Right cardiac atrium (tissue), 5 donors: ENCODE data around the gene FAM98C. TPM values are rescaled to one million over a fixed set of nuclear protein-coding genes. Genes with fewer than 3 reads are reported as not detected.
"Not testable (repeated sequence)": the region's sequence is repeated elsewhere in the genome, so short reads cannot be mapped to it uniquely, and the experiment has no call there.

Source experiments
- ATAC-seq, 2 donors: fragments of 200-7000 bp; cut with Tn5 transposase; one replicate each; pipeline versions ENCODE4 v1.8.0 to v1.9.1; 2020; ENCODE audit warnings: moderate library complexity in 2 of 2, mild to moderate bottlenecking in 1 of 2
- DNase-seq, 3 donors: peaks; one replicate each; pipeline ENCODE4 v3.0.0-alpha.2; 2020
- H3K27ac ChIP-seq: one replicate; pipeline ENCODE4 v1.5.1; 2013; ENCODE audit warnings: mild to moderate bottlenecking, low read length, control low read depth, moderate library complexity
- H3K27me3 ChIP-seq: one replicate; pipeline ENCODE4 v1.6.1; 2013; ENCODE audit not compliant: control insufficient read depth, insufficient read depth
- H3K4me1 ChIP-seq: one replicate; pipeline ENCODE4 v1.6.1; 2013; ENCODE audit warnings: low read length; ENCODE audit not compliant: control insufficient read depth, insufficient read depth
- H3K4me3 ChIP-seq: one replicate; pipeline ENCODE4 v1.5.1; 2013; ENCODE audit warnings: low read length, control low read depth
- H3K9me3 ChIP-seq: one replicate; pipeline ENCODE4 v1.6.1; 2013; ENCODE audit warnings: low read length; ENCODE audit not compliant: control insufficient read depth
- WGBS: extraction: QIAGEN DNeasy Blood & Tissue Kit; methylation state at CpG from one replicate; pipeline ENCODE4 v1.1.7; 2013; 5-methylcytosine and 5-hydroxymethylcytosine counted together
- intact Hi-C, 4 donors: fragments of 100-400 bp; cut with DNase I; formaldehyde crosslinking; loops; one replicate each; pipeline versions ENCODE4 v1.11.0 to v1.14.0; 2022 to 2023
- polyA plus RNA-seq: library from polyadenylated mRNA; stranded (reverse); fragments of 200-250 nt; gene quantifications from one replicate; pipeline ENCODE4 v1.2.3, GENCODE V29; 2013
- total RNA-seq, 4 donors: library from RNA; stranded (reverse); fragmentation: NEBNext Ultra II Directional; extraction: Animal tissue kit (Norgen Biotek cat#: 25700); gene quantifications; one replicate each; pipeline ENCODE4 v1.2.1, GENCODE V29; 2021
- donor health status: healthy with polysubstance abuse.
- donor health status: DM: no; HTN: yes; CAD: no.
- donor health status: DM: no; HTN: no; CAD: no.
- donor health status: DM: no; HTN: yes; CAD: no; lungs with severe emphysema.
- donor health status: DM: yes; HTN: yes; CAD: no.

FAM98C gene
- total and polyA plus RNA-seq, 5 donors: 10.3 to 16.7 (median 11.6) TPM

GRCh38 chr19:38362946-38363688 is 39.8 kb upstream of the FAM98C start:
- intact Hi-C loops, H3K4me3 ChIP-seq, H3K27ac ChIP-seq: not testable (repeated sequence)

DNA sequence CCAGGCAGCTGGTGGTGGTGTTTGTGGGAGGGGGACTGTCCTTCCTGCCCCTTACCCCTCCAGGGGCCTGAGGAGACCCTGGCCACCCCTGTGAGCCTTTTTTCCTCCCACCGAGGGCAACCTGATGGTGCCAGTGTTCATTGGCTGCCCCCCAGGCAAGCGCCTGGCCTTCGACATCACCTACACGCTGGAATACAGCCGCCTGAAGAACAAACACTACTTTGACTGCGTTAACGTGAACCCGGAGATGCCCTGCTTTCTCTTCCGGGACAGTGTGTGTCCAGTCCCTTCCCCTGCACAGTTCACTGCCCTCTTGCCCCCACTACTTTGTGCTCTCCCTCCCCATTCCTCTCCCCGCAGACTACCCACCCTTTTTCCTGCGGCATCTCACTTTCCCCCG is 35.9 kb upstream of the FAM98C start:
- ATAC-seq (no peak), DNase-seq (no peak)
- Histone ChIP-seq H3K27me3 (no peaks in the 10 kb centered on the region), H3K4me1 (no peaks in the 10 kb centered on the region), H3K27ac (no peak overlapping the region), H3K9me3 (no peaks in the 10 kb centered on the region), H3K4me3 (no peak overlapping the region)
- intact Hi-C loops: no loop called here
- whole genome bisulfite sequencing: 80% methylated on average over 12 of the region's 12 CpGs

More at GRCh38 chr19:38362946-38363688, 39.8 kb upstream of the FAM98C start:
- H3K9me3 ChIP-seq, DNase-seq, H3K4me1 ChIP-seq, ATAC-seq, H3K27me3 ChIP-seq: not testable (repeated sequence)
- WGBS: 86% methylated on average over 15 of the region's 16 CpGs

- Histone ChIP-seq H3K9me3 (no peaks in the 10 kb centered on the region), H3K4me1 (no peaks in the 10 kb centered on the region), H3K27me3 (no peaks in the 10 kb centered on the region), H3K27ac (no peak overlapping the region), H3K4me3 (no peak overlapping the region)
- 85% methylated on average over 2 of the region's 2 CpGs for WGBS
- intact Hi-C loops: no loop called here
- ATAC-seq (no peak), DNase-seq (no peak)
Measured at GRCh38 chr19:38369584-38369983, 33.3 kb upstream of the FAM98C start.

GRCh38 chr19:38370299-38370698 is 32.6 kb upstream of the FAM98C start:
- no peaks in the 10 kb centered on the region for H3K27me3 ChIP-seq
- no peak overlapping the region for H3K27ac ChIP-seq
- H3K4me1 ChIP-seq: no peaks in the 10 kb centered on the region
- intact Hi-C loops: loop anchor here in 2 of 4 donors (5.0 kb wide), 1 partner anchor 33 kb away; the partner anchor contains the start of gene CATSPERG (in 2 of the 2)
- no peak overlapping the region for H3K4me3 ChIP-seq
- H3K9me3 ChIP-seq: no peaks in the 10 kb centered on the region
- DNase-seq: no peak
- ATAC-seq: no peak
- WGBS: 59% methylated on average over 12 of the region's 12 CpGs

GRCh38 chr19:38371081-38371480 is 31.8 kb upstream of the FAM98C start:
- ATAC-seq (no peak), DNase-seq (no peak)
- H3K4me1 ChIP-seq: peaks cover 3% of the 10 kb centered on the region
- no peak overlapping the region for H3K27ac ChIP-seq
- no peak overlapping the region for H3K4me3 ChIP-seq
- intact Hi-C loops: loop anchor here in 2 of 4 donors (5.0 kb wide), 1 partner anchor 34 kb away; the partner anchor contains the start of gene CATSPERG (in 2 of the 2)
- no peaks in the 10 kb centered on the region for H3K9me3 ChIP-seq
- H3K27me3 ChIP-seq: no peaks in the 10 kb centered on the region
- 81% methylated on average over 6 of the region's 6 CpGs for WGBS

DNA sequence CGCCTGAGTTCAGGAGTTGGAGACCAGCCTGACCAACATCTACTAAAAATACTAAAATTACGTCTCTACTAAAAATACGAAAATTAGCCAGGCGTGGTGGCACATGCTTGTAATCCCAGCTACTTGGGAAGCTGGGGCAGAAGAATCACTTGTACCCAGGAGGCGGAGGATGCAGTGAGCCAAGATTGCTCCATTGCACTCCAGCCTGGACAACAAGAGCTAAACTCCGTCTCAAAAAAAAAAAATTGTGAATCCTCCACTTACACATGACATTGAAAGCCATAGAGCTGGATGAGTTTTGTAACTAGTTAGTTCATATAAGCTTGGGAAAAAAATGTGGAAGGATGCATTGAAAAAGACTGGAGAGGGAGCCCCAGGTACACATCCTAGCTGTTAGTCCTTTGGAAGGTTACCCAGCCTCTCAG is 29.0 kb upstream of the FAM98C start:
- no peak for ATAC-seq
- peak in 1 of 3 donors; percentile 48 for DNase-seq
- intact Hi-C loops: loop anchor here in 2 of 4 donors (5.0 kb wide), 1 partner anchor 37 kb away; the partner anchor contains the start of gene CATSPERG (in 2 of the 2)
- no peaks in the 10 kb centered on the region for H3K9me3 ChIP-seq
- peak overlapping the region; percentile 31 for H3K4me3 ChIP-seq
- H3K27me3 ChIP-seq: no peaks in the 10 kb centered on the region
- H3K27ac ChIP-seq: peak overlapping the region; percentile 16
- H3K4me1 ChIP-seq: peaks cover 5% of the 10 kb centered on the region
- WGBS: 69% methylated on average over 6 of the region's 6 CpGs

DNA sequence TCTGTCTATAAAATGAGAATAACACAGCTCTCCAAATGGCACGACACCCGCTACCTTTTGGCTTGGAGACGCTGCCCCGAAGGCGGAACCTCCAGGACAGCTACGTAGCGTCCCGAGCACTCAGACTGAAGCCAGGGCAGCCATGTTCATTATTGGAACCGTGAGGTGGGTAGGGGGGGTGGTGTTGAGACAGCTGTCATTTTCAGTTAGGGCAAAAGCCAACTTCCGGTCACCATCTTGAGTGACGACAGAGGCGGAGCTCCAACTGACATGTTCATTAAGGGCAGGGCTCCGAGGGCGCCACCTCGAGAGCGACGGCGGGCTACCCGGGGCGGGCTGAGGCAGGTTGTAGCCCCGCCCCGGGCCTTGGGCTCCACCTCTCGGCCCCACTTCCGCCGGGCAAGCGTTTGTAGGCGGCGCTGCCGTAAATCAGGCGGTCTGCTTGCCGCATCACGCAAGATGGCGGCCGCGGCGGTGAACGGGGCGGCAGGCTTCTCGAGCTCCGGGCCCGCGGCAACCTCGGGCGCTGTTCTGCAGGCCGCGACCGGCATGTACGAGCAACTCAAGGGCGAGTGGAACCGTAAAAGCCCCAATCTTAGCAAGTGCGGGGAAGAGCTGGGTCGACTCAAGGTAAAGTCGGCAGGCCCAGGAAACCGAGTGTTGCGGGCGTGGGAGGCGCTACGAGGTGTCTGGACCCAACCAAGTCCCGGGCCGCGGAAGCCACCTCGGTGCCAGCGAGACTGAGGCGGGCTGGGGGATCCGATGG is 28.4 kb upstream of the FAM98C start, which contains the start of gene PSMD8:
PSMD8 (plus strand) TSS at position 240 of the 766 bp plus-strand sequence; CDS start at position 271, 31 bp downstream.
- Histone ChIP-seq H3K4me1 (peaks cover 5% of the 10 kb centered on the region), H3K27me3 (no peaks in the 10 kb centered on the region), H3K9me3 (no peaks in the 10 kb centered on the region), H3K27ac (peak within 1 kb of the TSS; percentile 95), H3K4me3 (peak within 1 kb of the TSS; percentile 85)
- ATAC-seq (peak; percentile 98 to 99), DNase-seq (peak; percentile 99 to 100 (median 99))
- WGBS: 1% methylated on average over 65 of the region's 65 CpGs
- intact Hi-C loops: loop anchor here in 2 of 4 donors (5.0 kb wide), 1 partner anchor 37 kb away; the partner anchor contains the start of gene CATSPERG (in 2 of the 2)

DNA sequence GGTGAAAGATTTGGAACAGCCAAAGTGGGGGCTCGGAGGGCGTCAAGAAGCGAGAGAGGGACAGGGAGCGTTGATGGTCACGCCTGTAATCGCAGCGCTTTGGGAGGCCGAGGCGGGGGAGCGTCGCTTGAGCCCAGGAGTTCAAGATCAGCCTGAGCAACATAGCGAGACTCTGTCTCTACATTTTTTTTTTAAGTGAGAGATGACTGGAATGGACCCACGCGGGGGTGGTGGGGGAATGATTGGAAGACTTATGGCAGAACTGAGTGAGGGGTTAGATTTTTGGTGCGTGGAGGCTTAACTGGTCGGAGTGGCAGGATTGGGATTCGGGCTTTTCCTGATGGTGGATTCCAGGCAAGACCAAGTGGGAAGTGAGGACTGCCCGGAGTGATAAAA is 27.8 kb upstream of the FAM98C start:
- ATAC-seq: no peak
- Histone ChIP-seq H3K27me3 (no peaks in the 10 kb centered on the region), H3K9me3 (no peaks in the 10 kb centered on the region), H3K27ac (peak overlapping the region; percentile 95), H3K4me1 (peaks cover 5% of the 10 kb centered on the region), H3K4me3 (peak overlapping the region; percentile 85)
- intact Hi-C loops: no loop called here
- under 1% methylated on average over 18 of the region's 18 CpGs for WGBS
- DNase-seq: no peak

DNA sequence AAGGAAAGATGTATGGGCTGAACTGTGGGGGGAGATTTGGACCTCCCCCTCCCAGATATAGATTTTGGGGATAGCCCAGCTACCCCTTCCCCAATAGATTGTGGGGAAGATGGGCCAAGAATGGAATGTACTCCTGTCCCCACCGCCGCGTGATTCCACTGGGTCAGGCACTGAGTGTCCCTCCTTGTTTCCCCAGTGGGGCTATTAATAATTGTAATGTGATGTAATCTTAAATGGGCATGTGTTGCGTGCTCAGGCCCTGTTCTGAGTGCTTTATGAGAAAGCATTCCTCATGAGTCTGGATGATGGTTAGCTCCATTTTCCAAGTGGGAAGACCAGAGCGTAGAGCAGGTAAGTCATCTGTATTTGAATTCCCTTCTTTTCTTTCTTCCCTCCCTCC is 27.1 kb upstream of the FAM98C start:
- H3K4me1 ChIP-seq: peaks cover 5% of the 10 kb centered on the region
- DNase-seq: peak in 1 of 3 donors; percentile 67
- H3K27me3 ChIP-seq: no peaks in the 10 kb centered on the region
- WGBS: 58% methylated on average over 5 of the region's 5 CpGs
- no peaks in the 10 kb centered on the region for H3K9me3 ChIP-seq
- ATAC-seq: peak in 1 of 2 donors; percentile 3
- peak overlapping the region; percentile 85 for H3K4me3 ChIP-seq
- intact Hi-C loops: no loop called here
- peak overlapping the region; percentile 95 for H3K27ac ChIP-seq

DNA sequence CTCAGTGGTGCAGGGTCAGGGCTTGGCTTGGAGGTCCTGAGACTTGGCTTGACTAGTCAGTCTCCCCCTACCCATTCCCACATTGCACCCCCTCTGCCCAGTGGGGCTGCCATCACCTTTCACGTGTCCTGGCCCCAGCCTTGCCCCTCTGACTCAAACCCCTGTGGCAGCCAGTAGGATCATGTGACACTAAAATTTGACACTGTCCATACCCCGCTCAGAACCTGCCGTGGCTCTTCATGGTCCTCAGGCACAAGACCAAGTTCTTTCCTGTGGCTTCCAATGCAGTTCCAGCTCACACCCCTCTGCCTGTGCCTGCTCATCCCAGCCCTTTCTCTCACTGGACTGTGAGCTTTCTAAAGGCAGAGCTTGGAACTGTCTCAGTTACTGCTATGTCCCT is 26.3 kb upstream of the FAM98C start:
- H3K27me3 ChIP-seq: no peaks in the 10 kb centered on the region
- H3K4me3 ChIP-seq: no peak overlapping the region
- DNase-seq (no peak), ATAC-seq (no peak)
- peaks cover 5% of the 10 kb centered on the region for H3K4me1 ChIP-seq
- no peaks in the 10 kb centered on the region for H3K9me3 ChIP-seq
- intact Hi-C loops: no loop called here
- peak overlapping the region; percentile 31 for H3K27ac ChIP-seq
- WGBS: 71% methylated on average over 3 of the region's 3 CpGs

DNA sequence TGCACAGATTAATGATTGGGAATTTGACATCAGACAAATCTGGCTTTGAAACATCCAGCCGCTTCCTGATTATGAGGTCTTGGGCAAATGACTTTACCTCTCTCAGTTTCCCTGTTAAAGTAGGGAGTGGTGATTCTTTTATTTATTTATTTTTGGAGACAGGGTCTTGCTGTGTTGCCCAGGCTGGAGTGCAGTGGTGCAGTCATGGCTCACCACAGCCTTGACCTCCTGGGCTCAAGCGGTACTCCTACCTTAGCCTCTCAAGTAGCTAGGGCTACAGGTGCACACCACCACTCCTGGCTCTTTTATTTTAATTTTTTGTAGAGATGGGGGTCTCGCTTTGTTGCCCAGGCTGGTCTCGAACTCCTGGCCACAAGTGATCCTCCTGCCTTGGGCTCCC is 25.8 kb upstream of the FAM98C start:
- Histone ChIP-seq H3K9me3 (no peaks in the 10 kb centered on the region), H3K27ac (no peak overlapping the region), H3K4me1 (peaks cover 5% of the 10 kb centered on the region), H3K4me3 (no peak overlapping the region), H3K27me3 (no peaks in the 10 kb centered on the region)
- intact Hi-C loops: no loop called here
- DNase-seq (no peak), ATAC-seq (no peak)
- WGBS: 98% methylated on average over 4 of the region's 4 CpGs
